GM12878 (cell line): ENCODE results near the gene SORCS2. TPM values are rescaled to one million over a fixed set of nuclear protein-coding genes. Genes with fewer than 3 reads are reported as not detected.

Experiments
- ATAC-seq: fragments of 200-7000 bp; cut with Tn5 transposase; 3 replicates; pipeline ENCODE4 v1.9.1; 2020; ENCODE audit warnings: mild to moderate bottlenecking, moderate library complexity
- BruUV-seq: library from RNA; stranded (reverse); fragments of 400-500 nt; replicated peaks from 2 replicates; lab custom pipeline; 2021; lab: Mats Ljungman, UMichigan
- CTCF ChIA-PET: fragments of 300-600 bp; sonication (Branson Sonifier 250); formaldehyde crosslinking; extraction: SDS; loops from one replicate; lab custom pipeline; 2021; ENCODE audit warnings: inconsistent platforms; lab: Yijun Ruan, JAX
- POLR2A ChIA-PET: fragments of 350-600 bp; formaldehyde crosslinking; extraction: SDS; loops from one replicate; lab custom pipeline; 2021; ENCODE audit warnings: inconsistent platforms; lab: Charles Lee
- RAD21 ChIA-PET: fragments of 300-600 bp; sonication (Branson Sonifier 250); formaldehyde crosslinking; loops from one replicate; lab custom pipeline; 2023; ENCODE audit warnings: antibody characterized with exemption; ENCODE audit not compliant: unreplicated experiment; lab: Charles Lee
- SMC1A ChIA-PET: fragments of 300-600 bp; sonication (Branson Sonifier 250); formaldehyde crosslinking; loops from one replicate; lab custom pipeline; 2023; ENCODE audit not compliant: unreplicated experiment, uncharacterized antibody; lab: Charles Lee
- DNase-seq: peaks from one replicate; pipeline ENCODE4 v3.0.0-alpha.2; 2011; ENCODE audit warnings: low read depth, low spot score
- FAIRE-seq: peaks from 3 replicates; lab custom pipeline; 2011; peaks lifted over from hg19 to GRCh38; lab: Jason Lieb, UNC
- H2AFZ ChIP-seq: 2 replicates; pipeline ENCODE4 v1.6.0; 2011; ENCODE audit warnings: low read depth, low read length, control low read depth; ENCODE audit not compliant: control insufficient read depth
- H3K27ac ChIP-seq: 2 replicates; pipeline ENCODE4 v1.5.1; 2011; ENCODE audit warnings: control low read depth; ENCODE audit not compliant: control insufficient read depth, insufficient read depth
- H3K27me3 ChIP-seq, 2 experiments: replicated peaks in 1 of 2; 2 replicates each; pipeline versions ENCODE4 v1.6.0 to v1.6.1; 2011; ENCODE audit warnings: low read length in 1 of 2; ENCODE audit not compliant: control insufficient read depth in 2 of 2, insufficient read depth in 2 of 2
- H3K36me3 ChIP-seq, 2 experiments: 2 replicates each; pipeline ENCODE4 v1.5.1; 2011; ENCODE audit warnings: low read length in 1 of 2; ENCODE audit not compliant: control insufficient read depth in 2 of 2, insufficient read depth in 2 of 2
- H3K4me1 ChIP-seq: 2 replicates; pipeline ENCODE4 v1.6.1; 2011; ENCODE audit warnings: mild to moderate bottlenecking, low read length, moderate library complexity, mixed read lengths; ENCODE audit not compliant: control insufficient read depth, insufficient read depth
- H3K4me2 ChIP-seq: 2 replicates; pipeline ENCODE4 v1.6.0; 2011; ENCODE audit warnings: control low read depth; ENCODE audit not compliant: control insufficient read depth, insufficient read depth
- H3K4me3 ChIP-seq: fragments of 200-600 bp; sonication (generic); 2 replicates; pipeline ENCODE4 v1.5.1; 2016
- H3K79me2 ChIP-seq: 2 replicates; pipeline ENCODE4 v1.6.0; 2011; ENCODE audit warnings: low read length; ENCODE audit not compliant: control insufficient read depth, insufficient read depth
- H3K9ac ChIP-seq: 2 replicates; pipeline ENCODE4 v1.8.0; 2011; ENCODE audit warnings: low read length, control low read depth, mixed read lengths; ENCODE audit not compliant: control insufficient read depth, insufficient read depth
- H3K9me3 ChIP-seq: replicated peaks from 3 replicates; pipeline ENCODE4 v1.5.1; 2011; ENCODE audit warnings: mild to moderate bottlenecking, low read length; ENCODE audit not compliant: control insufficient read depth, insufficient read depth
- H4K20me1 ChIP-seq: 2 replicates; pipeline ENCODE4 v1.6.0; 2011; ENCODE audit not compliant: control insufficient read depth, insufficient read depth
- ATF2 ChIP-seq: IDR thresholded peaks from 2 replicates; pipeline ENCODE4 v1.6.1; 2012; ENCODE audit warnings: low read length, inconsistent platforms
- BMI1 ChIP-seq: fragments of 450-650 bp; IDR thresholded peaks from 2 replicates; pipeline ENCODE4 v1.6.1; 2016; ENCODE audit warnings: mild to moderate bottlenecking, moderate library complexity, borderline replicate concordance
- BRCA1 ChIP-seq: IDR thresholded peaks from 2 replicates; pipeline ENCODE4 v1.6.1; 2011; ENCODE audit warnings: low read depth, low read length, improper control_type of control experiment
- FOXM1 ChIP-seq: IDR thresholded peaks from 2 replicates; pipeline ENCODE4 v1.6.1; 2012; ENCODE audit warnings: low read depth, mild to moderate bottlenecking, inconsistent platforms, low read length, moderate library complexity
- GATAD2B ChIP-seq: fragments of 450-650 bp; conservative IDR thresholded peaks from 2 replicates; pipeline ENCODE4 v1.6.1; 2017; ENCODE audit warnings: low read depth, mild to moderate bottlenecking, moderate library complexity
- NRF1 ChIP-seq: conservative IDR thresholded peaks from 2 replicates; pipeline ENCODE4 v1.6.1; 2011; ENCODE audit warnings: mild to moderate bottlenecking, low read depth, low read length, improper control_type of control experiment
- RELA ChIP-seq: fragments of 450-650 bp; IDR thresholded peaks from 2 replicates; pipeline ENCODE4 v1.8.0; 2014; ENCODE audit warnings: borderline replicate concordance; ENCODE audit not compliant: partially characterized antibody
- RUNX3 ChIP-seq: IDR thresholded peaks from 2 replicates; pipeline ENCODE4 v1.6.1; 2012; ENCODE audit warnings: low read length, inconsistent platforms
- SMARCA5 ChIP-seq: fragments of 450-650 bp; IDR thresholded peaks from 2 replicates; pipeline ENCODE4 v1.6.1; 2017; ENCODE audit warnings: mild to moderate bottlenecking
- TARDBP ChIP-seq: IDR thresholded peaks from 2 replicates; pipeline ENCODE4 v1.6.1; 2016; ENCODE audit warnings: borderline replicate concordance
- ZNF274 ChIP-seq: IDR thresholded peaks from one replicate; pipeline ENCODE4 v1.8.0; 2011; ENCODE audit not compliant: insufficient read length, insufficient read depth
- WGBS: methylation state at CpG from one replicate; pipeline ENCODE4 v1.1.6; 2016; ENCODE audit warnings: low lambda C conversion rate; ENCODE audit not compliant: insufficient replicate concordance, insufficient coverage; ENCODE audit errors: missing lambda C conversion rate; 5-methylcytosine and 5-hydroxymethylcytosine counted together
- in situ Hi-C: fragments of 300-500 bp; cut with MboI; formaldehyde crosslinking; loops from 9 replicates; pipeline ENCODE4 v1.14.3; 2018; ENCODE audit warnings: mixed read lengths
- intact Hi-C: fragments of 100-400 bp; cut with micrococcal nuclease; formaldehyde crosslinking; loops from one replicate; pipeline ENCODE4 v1.14.2; 2022; ENCODE audit not compliant: unreplicated experiment
- polyA plus RNA-seq, 11 experiments: library from polyadenylated mRNA; depleted of rRNA in 4 of 11; unstranded in 6 of 11; stranded (reverse) in 5 of 11; fragments of >200 nt; fragmentation: Nextera tagmentation in 4 of 11; fragmentation: Illumina TruSeq in 1 of 11; extraction: Ambion mirVana in 4 of 11; extraction: Trizol in 1 of 11; gene quantifications; 1 replicate in 1 of 11; 2 replicates in 10 of 11; pipeline versions ENCODE4 v1.2.1 to v1.2.3, GENCODE V29; 2011 to 2016; ENCODE audit warnings: inconsistent platforms in 2 of 11, missing spikeins in 2 of 11, low read depth in 1 of 11
- total RNA-seq, 4 experiments: library from RNA; depleted of rRNA in 3 of 4; stranded (reverse); fragments of >200 nt in 3 of 4; fragmentation: Illumina TruSeq in 1 of 4; extraction: Trizol in 1 of 4; gene quantifications; 2 replicates each; pipeline versions ENCODE4 v1.2.1 to v1.2.3, GENCODE V29; 2013 to 2021

Gene SORCS2
- total and polyA plus RNA-seq, 10 of the 15 experiments (the other 5 are each of a cell fraction or from before 2014, with no cell fraction given) = 0.01 to 0.15 (median 0.05) TPM; not detected in 5

GRCh38 chr4:7716010-7716721 lies 523.8 kb downstream of the SORCS2 start (continued):
- TF ChIP-seq ATF2 (no peak), ZNF274 (no peak), TARDBP (no peak), NRF1 (no peak), BRCA1 (no peak), FOXM1 (no peak), RELA (no peak), GATAD2B (no peak)

- no peak for ATAC-seq
- POLR2A ChIA-PET = no interaction called here
- WGBS = under 1% methylated on average over 11 of the region's 11 CpGs
- Histone ChIP-seq H3K27me3 (peaks cover 0 to 4% of the 10 kb centered on the region in 2 experiments; a peak in 2 of 4 replicates), H2AFZ (no peak overlapping the region), H3K79me2 (no peaks in the 10 kb centered on the region), H3K9me3 (no peaks in the 10 kb centered on the region), H3K36me3 (no peaks in the 10 kb centered on the region), H3K9ac (no peak overlapping the region), H3K4me1 (no peaks in the 10 kb centered on the region), H3K4me2 (no peak overlapping the region), H3K4me3 (no peak overlapping the region), H3K27ac (no peak overlapping the region), H4K20me1 (no peaks in the 10 kb centered on the region)
- no TSS peak for BruUV-seq
- RAD21 ChIA-PET = no interaction called here
- intact Hi-C loops = loop anchor here (10.0 kb wide), 1 partner anchor 532 kb away; no protein-coding TSS in a partner anchor
- in situ Hi-C loops = loop anchor here (10.0 kb wide), 1 partner anchor 522 kb away; the partner anchor contains the start of gene SORCS2
- SMC1A ChIA-PET = no interaction called here
- DNase-seq = no peak
- CTCF ChIA-PET = no interaction called here
- TF ChIP-seq SMARCA5 (no peak), BMI1 (no peak), RUNX3 (no peak)
- no peak for FAIRE-seq
These were observed 524.8 kb downstream of the SORCS2 start for GRCh38 chr4:7717161-7717560.
